NCI-H2029 (cell line): ENCODE data around the gene DLG3.
A peak's percentile ranks its signal among the peaks of the same experiment; 100 is the strongest.

Experiments used
- DNase-seq: peaks from one replicate; lab custom pipeline; 2025; lab: John Stamatoyannopoulos, UW

The DLG3 gene

DNA sequence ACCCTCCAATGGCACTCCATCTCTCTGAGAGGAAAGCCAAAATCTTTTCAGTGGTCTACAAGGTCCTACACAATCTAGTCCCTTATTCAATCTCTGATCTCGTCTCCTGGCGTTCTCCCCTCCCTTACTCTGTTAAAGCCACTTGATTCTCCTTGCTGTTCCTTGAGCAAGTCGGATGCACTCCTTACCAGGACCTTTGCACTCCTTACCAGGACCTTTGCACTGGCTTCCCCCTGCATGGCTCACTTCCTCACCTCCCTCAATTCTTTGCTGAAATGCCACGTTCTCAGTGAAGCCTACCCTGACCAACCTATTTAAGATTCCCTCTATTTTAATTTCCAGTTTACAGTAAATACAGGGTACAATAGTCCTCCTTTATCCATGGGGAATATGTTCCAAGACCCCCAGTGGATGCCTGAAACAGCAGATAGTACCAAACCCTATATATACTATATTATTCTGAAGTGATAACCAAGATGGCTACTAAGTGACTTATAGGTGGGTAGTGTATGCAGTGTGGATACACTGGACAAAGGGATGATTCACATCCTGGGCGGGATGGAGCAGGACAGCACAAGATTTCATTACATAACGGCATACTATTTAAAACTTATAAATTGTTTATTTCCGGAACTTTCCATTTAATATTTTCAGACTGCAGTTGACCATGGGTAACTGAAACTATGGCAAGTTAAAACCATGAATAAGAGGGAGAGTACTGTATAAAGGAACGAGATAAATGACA lies 6.5 kb upstream of the DLG3 start:
- DNase-seq: no peak

DNA sequence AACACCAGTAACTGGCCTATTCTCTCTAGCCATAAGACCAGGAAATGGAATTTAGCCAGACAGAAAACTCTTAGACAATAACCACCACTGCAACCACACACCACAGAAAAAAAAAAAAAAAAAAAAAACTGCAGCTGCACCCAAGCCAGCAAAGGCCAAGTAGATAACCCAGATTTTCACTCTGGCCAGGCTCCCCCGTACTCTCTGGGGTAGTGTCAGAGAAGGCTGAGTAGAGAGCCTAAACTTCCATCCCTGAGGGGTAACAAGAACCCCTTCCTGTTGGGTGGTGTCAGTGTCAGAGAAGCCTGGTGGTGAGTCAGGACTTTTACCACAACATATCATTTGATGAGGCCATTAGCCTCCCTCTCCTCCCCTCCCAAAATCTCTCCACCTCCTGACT lies 5.6 kb upstream of the DLG3 start:
- no peak for DNase-seq

GRCh38 chrX:70442224-70442623 lies 2.4 kb upstream of the DLG3 start:
- no peak for DNase-seq

DNA sequence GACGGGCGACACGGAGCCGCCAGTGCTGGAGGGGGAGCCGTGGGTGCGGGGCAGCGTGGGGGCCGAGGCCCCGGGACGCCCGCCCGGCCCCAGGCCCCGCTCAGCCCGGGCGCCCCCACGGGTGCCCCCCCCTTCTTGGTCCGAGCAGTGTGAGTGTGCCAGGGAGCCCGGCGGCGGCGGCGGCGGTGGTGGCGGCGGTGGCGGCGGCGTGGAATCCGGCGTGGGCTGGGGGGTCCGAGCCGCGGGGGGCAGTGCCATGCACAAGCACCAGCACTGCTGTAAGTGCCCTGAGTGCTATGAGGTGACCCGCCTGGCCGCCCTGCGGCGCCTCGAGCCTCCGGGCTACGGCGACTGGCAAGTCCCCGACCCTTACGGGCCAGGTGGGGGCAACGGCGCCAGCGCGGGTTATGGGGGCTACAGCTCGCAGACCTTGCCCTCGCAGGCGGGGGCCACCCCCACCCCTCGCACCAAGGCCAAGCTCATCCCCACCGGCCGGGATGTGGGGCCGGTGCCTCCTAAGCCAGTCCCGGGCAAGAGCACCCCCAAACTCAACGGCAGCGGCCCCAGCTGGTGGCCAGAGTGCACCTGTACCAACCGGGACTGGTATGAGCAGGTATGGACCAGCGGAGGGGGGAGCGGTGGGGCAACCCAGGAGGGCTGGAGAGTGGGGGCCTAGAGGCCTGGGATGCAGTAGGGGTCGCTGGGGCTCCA lies 466 bp downstream of the DLG3 start:
- no peak for DNase-seq

- DNase-seq: no peak
These were observed 1.3 kb downstream of the DLG3 start for GRCh38 chrX:70445951-70446350.

DNA sequence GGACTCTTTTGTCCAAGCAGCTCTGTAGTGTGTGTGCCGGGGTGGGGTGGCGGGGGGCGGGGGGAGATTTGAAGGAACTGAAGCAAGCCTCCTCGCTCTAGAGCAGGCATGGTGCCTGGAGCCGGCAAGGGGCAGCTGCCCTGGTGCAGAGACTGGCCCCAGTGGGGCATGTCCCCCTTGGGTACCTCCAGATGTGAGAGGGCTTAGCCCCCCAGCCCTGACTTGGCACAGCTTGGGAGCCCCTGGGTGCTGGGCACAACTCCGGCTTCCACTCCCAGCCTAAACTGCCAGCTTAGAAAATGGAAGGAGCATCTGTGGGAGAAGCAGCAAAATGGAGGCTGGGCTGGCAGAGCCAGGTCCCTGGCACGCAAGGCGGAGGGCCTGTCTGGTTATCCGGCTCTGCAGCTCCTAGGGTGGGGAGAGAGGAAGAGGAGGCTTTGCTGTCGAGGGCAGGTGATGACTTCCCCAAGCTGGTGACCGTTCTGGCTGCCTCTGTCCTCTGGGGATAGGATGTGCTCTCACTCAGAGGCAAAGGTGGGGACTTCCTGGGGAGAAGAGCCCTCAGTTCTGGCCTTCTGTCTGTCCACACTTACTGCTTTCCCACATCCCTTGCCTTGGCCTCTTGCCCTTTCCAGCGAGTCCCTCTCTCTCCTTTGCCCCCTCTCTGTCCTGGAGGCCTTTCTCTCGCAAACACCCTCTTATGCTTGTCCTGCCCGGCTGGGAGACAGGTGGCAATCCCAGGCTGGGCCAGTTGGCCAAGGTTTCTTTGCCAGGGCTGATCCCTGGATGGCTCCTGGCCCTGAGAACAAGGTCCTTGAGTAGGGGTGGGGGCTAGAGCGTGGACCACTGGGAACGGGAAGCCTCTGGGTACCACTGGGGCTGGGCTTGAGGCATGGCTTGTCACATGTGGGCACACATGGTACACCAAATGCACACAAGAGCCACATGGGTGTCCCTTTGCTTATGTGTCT lies 2.0 kb downstream of the DLG3 start:
- DNase-seq: no peak

DNA sequence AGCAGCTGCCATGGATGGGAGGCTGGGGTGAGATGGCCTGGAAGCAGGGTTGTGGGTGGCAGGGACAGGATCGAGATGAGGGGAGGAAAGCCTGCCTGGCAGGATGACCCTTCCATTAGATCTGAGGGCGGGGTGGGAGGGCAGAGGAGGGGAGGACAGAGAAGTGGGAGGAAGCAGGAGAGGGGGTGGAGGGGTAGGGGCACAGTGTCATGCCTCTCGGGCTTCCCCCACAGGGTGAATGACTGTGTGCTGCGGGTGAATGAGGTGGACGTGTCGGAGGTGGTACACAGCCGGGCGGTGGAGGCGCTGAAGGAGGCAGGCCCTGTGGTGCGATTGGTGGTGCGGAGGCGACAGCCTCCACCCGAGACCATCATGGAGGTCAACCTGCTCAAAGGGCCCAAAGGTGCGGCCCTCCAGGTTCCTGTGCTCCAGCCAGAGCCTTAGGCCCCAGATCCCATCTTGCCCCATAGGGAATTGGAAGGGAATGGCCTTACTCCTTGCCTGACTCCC lies 4.9 kb downstream of the DLG3 start:
- DNase-seq: no peak

- peak; percentile 10 for DNase-seq
These were observed 7.6 kb downstream of the DLG3 start for GRCh38 chrX:70452143-70452733.

DNA sequence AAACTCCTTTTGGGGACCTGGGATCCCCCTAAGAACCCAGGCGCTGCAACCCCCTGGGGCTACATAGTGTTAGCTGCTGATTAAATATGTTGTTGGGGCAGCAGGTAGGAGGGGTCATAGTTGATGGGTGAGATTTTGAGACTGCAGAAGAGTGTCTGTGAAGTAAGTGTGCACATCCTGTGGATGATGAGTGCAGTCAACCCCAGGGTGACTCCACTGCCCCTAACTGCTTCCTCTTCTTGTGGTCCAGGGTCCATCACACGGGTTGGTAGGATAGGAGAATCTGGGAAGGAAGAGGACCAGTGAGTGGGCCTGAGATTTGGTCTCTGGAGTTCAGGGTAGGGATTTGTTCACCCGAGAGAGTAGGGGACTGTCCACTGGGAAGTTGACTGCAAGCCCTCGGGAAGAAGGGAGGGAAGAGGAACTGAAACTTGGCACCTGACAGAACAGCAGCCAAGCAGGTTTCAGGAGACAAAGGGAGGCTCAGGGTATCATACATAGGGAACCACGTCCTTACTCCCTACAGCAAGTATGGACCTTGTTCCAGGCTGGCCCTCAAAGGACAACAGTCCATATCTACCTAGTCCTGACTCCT lies 8.5 kb downstream of the DLG3 start:
- no peak for DNase-seq

GRCh38 chrX:70454441-70455365 lies 10.1 kb downstream of the DLG3 start:
- peak; percentile 83 for DNase-seq

DNA sequence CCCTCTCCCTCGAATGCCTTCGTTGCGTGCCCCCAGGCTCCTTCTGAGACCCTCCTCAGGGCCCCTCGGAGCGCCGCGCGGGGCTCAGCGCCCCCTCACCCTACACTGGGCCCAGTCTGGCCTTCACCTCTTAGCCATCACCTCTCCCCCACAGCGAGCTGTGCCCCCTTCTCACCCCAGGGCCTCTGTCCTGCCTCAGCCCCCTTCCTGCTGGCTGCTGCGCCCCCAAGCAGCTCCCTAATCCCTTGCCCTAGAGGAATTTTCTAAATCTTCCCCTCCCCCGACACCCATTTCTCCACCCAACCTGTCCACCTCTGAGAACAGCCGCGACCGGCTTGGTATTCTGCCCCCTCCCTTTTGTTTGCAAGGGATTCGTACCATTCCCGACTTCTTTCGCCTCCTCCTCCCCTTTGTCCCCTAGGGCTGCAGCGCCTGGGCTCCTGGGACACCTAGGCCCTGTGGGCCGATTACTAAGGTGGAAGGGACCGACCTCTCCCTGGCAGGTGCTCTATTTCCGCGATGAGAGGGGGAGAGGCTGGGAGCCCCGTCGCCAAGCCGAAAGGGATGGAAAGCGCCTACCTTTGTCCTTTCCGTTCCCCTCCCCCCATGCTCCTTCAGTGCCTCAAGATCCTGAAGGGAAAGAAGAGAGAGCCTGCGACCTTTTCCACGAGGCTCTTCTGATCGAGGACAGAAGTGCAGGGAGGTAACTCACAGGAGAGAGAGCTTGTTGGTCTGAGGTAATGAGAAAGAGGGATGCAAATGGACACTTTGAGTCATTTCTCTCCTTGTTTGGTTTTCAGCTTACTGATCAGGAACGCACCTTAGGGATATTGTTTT lies 10.9 kb downstream of the DLG3 start:
- DNase-seq: peak; percentile 36

GRCh38 chrX:70456256-70456655 lies 11.6 kb downstream of the DLG3 start:
- DNase-seq: no peak

DNA sequence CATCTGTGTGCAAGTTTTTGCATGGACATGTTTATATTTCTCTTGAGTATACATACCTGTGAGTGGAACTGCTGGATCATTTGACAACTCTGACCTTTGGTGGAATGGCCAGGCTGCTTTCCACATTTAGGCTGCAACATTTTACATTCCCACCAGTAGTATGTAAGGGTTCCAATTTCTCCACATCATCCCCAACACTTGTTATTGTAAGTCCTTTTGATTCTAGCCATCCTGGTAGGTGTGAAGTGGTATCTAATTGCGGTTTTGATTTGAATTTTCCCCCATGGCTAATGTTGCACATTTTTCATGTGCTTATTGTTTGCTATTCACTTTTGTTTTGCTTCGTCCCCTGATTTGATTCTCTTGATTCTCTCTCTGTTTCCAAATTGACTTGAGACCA lies 16.4 kb downstream of the DLG3 start:
- DNase-seq: no peak

- no peak for DNase-seq
These were observed 19.4 kb downstream of the DLG3 start for GRCh38 chrX:70464051-70464450.

GRCh38 chrX:70466968-70467367 lies 22.3 kb downstream of the DLG3 start:
- no peak for DNase-seq

- no peak for DNase-seq
These were observed 24.1 kb downstream of the DLG3 start for GRCh38 chrX:70468709-70469108.

GRCh38 chrX:70470850-70471289 lies 26.2 kb downstream of the DLG3 start:
- DNase-seq: no peak

GRCh38 chrX:70476166-70476933 lies 31.7 kb downstream of the DLG3 start:
- no peak for DNase-seq
